Naive thymus-derived CD8-positive, alpha-beta T cell (primary cell): Measurements from ENCODE around the gene GREB1L. TPM values are rescaled to one million over a fixed set of nuclear protein-coding genes. Genes with fewer than 3 reads are reported as not detected.
"Not testable (repeated sequence)": the region's sequence is repeated elsewhere in the genome, so short reads cannot be mapped to it uniquely, and the experiment has no call there.

Source experiments
- ATAC-seq, 2 donors: fragments of 150-1000 bp; cut with Tn5 transposase in 1 of 2; sonication (Bioruptor Pico), chemical (Tn5 transposase) in 1 of 2; 1 replicate in 1 of 2; 2 replicates in 1 of 2; pipeline ENCODE4 v1.10.0; 2021; ENCODE audit warnings: mild to moderate bottlenecking in 2 of 2, moderate library complexity in 2 of 2
- POLR2A ChIA-PET: fragments of 350-600 bp; sonication (Branson Sonifier 250); formaldehyde crosslinking; loops from one replicate; lab custom pipeline; 2021; ENCODE audit warnings: antibody characterized with exemption; lab: Charles Lee
- DNase-seq, 10 donors: peaks; one replicate each; pipeline versions ENCODE4 v3.0.0 to v3.0.0-alpha.2; 2020 to 2022
- H3K27ac Mint-ChIP-seq, 10 donors: one replicate each; pipeline ENCODE4 v1.8.0; 2020 to 2022; ENCODE audit warnings: mild to moderate bottlenecking in 10 of 10, mixed read lengths in 10 of 10, moderate library complexity in 4 of 10, inconsistent platforms in 1 of 10
- H3K27me3 Mint-ChIP-seq, 5 donors: one replicate each; pipeline ENCODE4 v1.8.0; 2021 to 2022; ENCODE audit warnings: mixed read lengths in 5 of 5
- H3K36me3 Mint-ChIP-seq, 3 donors: one replicate each; pipeline ENCODE4 v1.8.0; 2020 to 2022; ENCODE audit warnings: mixed read lengths in 3 of 3, mild to moderate bottlenecking in 2 of 3, inconsistent platforms in 1 of 3
- H3K4me1 Mint-ChIP-seq, 4 donors: one replicate each; pipeline ENCODE4 v1.8.0; 2021 to 2022; ENCODE audit warnings: mixed read lengths in 4 of 4
- H3K4me3 Mint-ChIP-seq, 10 donors: one replicate each; pipeline ENCODE4 v1.8.0; 2020 to 2022; ENCODE audit warnings: mild to moderate bottlenecking in 10 of 10, mixed read lengths in 10 of 10, moderate library complexity in 6 of 10, inconsistent platforms in 1 of 10
- H3K9me3 Mint-ChIP-seq, 9 donors: one replicate each; pipeline ENCODE4 v1.8.0; 2020 to 2022; ENCODE audit warnings: mixed read lengths in 9 of 9, mild to moderate bottlenecking in 3 of 9, inconsistent platforms in 1 of 9, moderate library complexity in 1 of 9
- polyA plus RNA-seq, 3 donors: library from polyadenylated mRNA; unstranded; fragments of 300-500 nt; fragmentation: Illumina TruSeq; gene quantifications; one replicate each; pipeline ENCODE4 v1.2.3, GENCODE V29; 2021
- total RNA-seq, 8 experiments: library from RNA in 2 of 8; stranded (reverse) in 2 of 8; gene quantifications; one replicate each; pipeline ENCODE4 v1.2.3 and lab custom pipeline; 2021 to 2026

Gene GREB1L
- total and polyA plus RNA-seq, 5 experiments from 2014 or later = 0.07 to 0.09 TPM; not detected in 3

DNA sequence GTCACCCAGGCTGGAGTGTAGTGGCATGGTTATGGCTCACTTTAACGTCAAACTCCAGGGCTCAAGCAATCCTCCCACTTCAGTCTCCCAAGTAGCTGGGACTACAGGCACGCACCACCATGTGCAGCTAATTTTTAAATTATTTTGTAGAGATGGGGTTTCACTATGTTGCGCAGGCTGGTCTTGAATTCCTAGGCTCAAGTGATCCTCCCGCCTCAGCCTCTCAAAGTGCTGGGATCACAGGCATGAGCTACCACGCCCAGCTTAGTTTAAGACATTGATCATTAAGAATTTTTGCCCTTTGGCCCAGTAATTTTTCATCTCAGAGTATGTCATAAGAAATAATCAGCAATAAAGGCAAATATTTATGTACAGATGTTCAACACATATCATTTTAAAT lies 73.1 kb downstream of the GREB1L start:
- H3K9me3 Mint-ChIP-seq, H3K27ac Mint-ChIP-seq, H3K36me3 Mint-ChIP-seq, POLR2A ChIA-PET, ATAC-seq, DNase-seq, H3K4me1 Mint-ChIP-seq, H3K4me3 Mint-ChIP-seq: not testable (repeated sequence)
- peaks cover 0 to 17% (median 9%) of the 10 kb centered on the region in 5 donors for H3K27me3 Mint-ChIP-seq

DNA sequence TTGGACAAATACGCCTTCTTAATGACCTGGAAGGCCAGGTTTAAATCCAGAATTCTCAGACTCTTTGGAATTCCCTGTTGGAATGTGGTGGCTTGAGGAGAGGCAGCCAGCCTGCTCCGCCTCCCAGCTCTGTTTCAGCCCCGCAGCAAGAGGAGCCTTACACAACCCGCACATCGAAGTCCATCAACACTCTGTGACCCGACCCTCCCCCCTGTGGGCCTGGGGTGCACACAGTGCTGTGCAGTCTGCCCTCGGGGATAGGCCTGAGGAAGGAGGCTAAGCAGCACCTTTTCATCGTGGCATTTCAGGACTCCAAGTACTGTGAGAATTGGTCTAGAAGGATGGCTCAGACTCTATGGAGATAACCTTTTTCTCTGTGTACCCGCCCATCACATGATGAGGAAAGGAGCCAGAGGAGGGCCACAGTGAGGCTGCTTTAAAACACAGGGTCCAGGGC lies 73.7 kb downstream of the GREB1L start:
- DNase-seq (no peak), ATAC-seq (no peak)
- H3K36me3 Mint-ChIP-seq = no peaks in the 10 kb centered on the region
- H3K9me3 Mint-ChIP-seq = no peaks in the 10 kb centered on the region
- H3K4me3 Mint-ChIP-seq = no peak overlapping the region
- H3K4me1 Mint-ChIP-seq = no peaks in the 10 kb centered on the region
- peaks cover 0 to 23% (median 9%) of the 10 kb centered on the region in 5 donors for H3K27me3 Mint-ChIP-seq
- POLR2A ChIA-PET = no interaction called here
- H3K27ac Mint-ChIP-seq = no peak overlapping the region

DNA sequence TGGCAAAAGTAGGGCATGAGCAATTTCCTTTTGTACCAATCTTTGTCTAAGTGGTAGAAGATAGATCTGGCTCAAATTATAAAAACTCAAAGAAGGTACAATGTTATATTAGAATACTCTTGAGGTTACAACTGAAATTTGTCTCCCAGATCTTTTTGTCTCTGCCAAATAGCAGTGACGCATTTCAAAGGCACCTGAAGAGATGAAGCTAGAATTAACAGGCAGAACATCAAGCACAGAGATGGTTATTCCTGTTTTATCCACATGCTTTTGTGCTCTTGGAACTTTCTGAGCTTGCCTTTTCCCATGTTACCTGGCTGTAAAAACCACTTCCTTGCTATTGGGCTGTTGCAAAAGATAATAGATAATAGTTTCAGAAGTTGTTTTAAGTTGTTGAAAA lies 74.3 kb downstream of the GREB1L start:
- ATAC-seq = no peak
- POLR2A ChIA-PET = no interaction called here
- no peaks in the 10 kb centered on the region for H3K4me1 Mint-ChIP-seq

DNA sequence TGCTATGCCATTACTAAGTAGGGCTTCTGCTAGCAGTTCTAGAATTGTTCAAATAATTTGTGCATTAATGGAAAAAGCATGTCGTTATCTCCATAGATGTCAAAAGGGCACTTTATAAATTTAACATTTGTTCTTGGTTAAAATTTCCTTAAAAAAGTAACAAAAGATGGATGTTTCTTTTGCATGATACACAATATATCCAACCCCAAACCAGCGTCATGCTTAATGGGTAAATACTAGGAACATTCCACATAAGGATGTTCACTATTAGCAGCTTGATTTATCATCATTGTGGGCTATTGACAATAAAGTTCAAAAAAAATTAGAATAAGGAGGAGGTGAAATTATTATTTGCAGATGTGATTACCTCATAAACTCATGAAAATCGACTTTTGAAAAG lies 79.7 kb downstream of the GREB1L start:
- Mint-ChIP-seq H3K4me3 (no peak overlapping the region), H3K27ac (no peak overlapping the region), H3K36me3 (no peaks in the 10 kb centered on the region), H3K27me3 (peaks cover 1 to 26% (median 9%) of the 10 kb centered on the region in 5 donors), H3K9me3 (no peaks in the 10 kb centered on the region), H3K4me1 (no peaks in the 10 kb centered on the region)
- DNase-seq = no peak
- POLR2A ChIA-PET = no interaction called here
- no peak for ATAC-seq

More for the DNA sequence above, 74.3 kb downstream of the GREB1L start:
- H3K36me3 Mint-ChIP-seq = no peaks in the 10 kb centered on the region
- no peaks in the 10 kb centered on the region for H3K9me3 Mint-ChIP-seq
- H3K27me3 Mint-ChIP-seq = peaks cover 0 to 26% (median 9%) of the 10 kb centered on the region in 5 donors
- H3K27ac Mint-ChIP-seq = no peak overlapping the region
- no peak for DNase-seq
- H3K4me3 Mint-ChIP-seq = no peak overlapping the region

DNA sequence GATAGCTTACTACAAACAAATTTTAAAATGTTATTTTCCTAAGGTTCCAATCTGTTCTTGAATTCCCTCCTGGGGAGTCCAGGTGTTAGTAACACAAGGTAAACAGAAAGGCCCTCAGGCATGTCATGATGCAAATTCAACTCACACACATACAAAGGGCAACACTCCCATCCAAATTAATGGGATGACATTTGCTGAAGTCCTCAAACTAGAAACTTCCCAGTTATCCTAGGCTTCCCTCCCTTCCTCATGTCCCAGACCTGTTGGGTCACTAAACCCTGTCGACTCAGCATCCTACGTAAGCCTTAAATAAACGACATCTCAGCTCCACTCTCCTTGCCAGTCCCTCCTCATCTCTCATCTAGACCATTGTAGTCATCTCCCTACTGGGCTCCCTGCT lies 85.1 kb downstream of the GREB1L start:
- ATAC-seq = no peak
- Mint-ChIP-seq H3K27me3 (peaks cover 3 to 22% (median 10%) of the 10 kb centered on the region in 5 donors), H3K9me3 (no peaks in the 10 kb centered on the region), H3K4me3 (no peak overlapping the region), H3K36me3 (no peaks in the 10 kb centered on the region), H3K4me1 (peaks cover 0 to 2% (median 0%) of the 10 kb centered on the region in 4 donors), H3K27ac (no peak overlapping the region)
- POLR2A ChIA-PET = no interaction called here
- DNase-seq = no peak

DNA sequence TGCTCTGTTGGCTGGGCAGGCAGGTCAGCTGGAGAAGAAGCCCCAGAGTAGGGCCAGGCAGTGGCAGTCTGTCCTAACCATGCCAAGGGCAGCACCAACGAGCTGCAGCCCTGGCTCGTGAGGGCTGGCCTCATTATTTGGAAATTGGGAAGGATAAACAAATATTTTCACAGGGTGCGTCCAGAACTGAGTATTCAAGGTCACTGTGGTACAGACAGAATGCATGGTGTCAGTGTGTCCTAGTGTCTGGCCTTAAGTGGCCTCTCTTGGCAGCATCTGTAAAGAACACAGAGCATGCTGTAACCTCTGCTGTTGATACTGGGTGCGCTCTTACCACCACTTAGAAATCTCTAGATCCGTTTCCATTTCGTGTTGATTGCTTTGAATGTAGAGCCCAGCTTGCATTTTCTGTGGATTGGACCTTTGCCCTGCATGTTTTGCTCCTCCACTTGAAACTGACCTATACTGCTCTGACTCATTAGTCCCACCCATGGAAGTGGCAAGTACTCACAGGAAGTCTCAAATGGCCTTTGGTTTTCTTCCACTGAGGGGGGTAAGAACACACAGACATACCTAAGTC lies 88.2 kb downstream of the GREB1L start:
- ATAC-seq (no peak), DNase-seq (no peak)
- H3K36me3 Mint-ChIP-seq = no peaks in the 10 kb centered on the region
- H3K27me3 Mint-ChIP-seq = peaks cover 3 to 22% (median 8%) of the 10 kb centered on the region in 5 donors
- H3K4me1 Mint-ChIP-seq = peaks cover 0 to 2% (median 0%) of the 10 kb centered on the region in 4 donors
- H3K9me3 Mint-ChIP-seq = no peaks in the 10 kb centered on the region
- H3K4me3 Mint-ChIP-seq = no peak overlapping the region
- POLR2A ChIA-PET = no interaction called here
- no peak overlapping the region for H3K27ac Mint-ChIP-seq

DNA sequence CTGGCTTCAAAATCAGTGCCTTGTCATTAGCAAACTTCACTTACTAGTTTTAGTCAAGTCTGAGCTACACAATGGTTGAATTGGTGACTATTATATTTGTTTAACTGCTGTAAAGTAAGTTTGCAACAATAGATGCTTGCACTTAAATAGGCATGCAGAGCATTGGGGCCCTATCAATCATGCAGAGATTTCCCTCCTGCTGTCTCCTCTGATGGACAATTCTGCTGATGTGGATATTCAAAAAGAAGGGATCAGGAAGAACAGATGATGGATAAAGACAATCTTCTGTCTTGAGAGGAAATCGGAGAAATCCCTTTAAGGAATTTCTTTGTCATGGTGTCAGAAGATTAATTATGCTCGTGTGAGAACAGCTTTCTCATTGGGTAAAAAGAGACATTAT lies 89.0 kb downstream of the GREB1L start:
- Mint-ChIP-seq H3K4me1 (peaks cover 0 to 2% (median 0%) of the 10 kb centered on the region in 4 donors), H3K27me3 (peaks cover 3 to 22% (median 8%) of the 10 kb centered on the region in 5 donors), H3K36me3 (no peaks in the 10 kb centered on the region), H3K27ac (no peak overlapping the region), H3K4me3 (no peak overlapping the region), H3K9me3 (no peaks in the 10 kb centered on the region)
- POLR2A ChIA-PET = no interaction called here
- ATAC-seq (no peak), DNase-seq (no peak)

DNA sequence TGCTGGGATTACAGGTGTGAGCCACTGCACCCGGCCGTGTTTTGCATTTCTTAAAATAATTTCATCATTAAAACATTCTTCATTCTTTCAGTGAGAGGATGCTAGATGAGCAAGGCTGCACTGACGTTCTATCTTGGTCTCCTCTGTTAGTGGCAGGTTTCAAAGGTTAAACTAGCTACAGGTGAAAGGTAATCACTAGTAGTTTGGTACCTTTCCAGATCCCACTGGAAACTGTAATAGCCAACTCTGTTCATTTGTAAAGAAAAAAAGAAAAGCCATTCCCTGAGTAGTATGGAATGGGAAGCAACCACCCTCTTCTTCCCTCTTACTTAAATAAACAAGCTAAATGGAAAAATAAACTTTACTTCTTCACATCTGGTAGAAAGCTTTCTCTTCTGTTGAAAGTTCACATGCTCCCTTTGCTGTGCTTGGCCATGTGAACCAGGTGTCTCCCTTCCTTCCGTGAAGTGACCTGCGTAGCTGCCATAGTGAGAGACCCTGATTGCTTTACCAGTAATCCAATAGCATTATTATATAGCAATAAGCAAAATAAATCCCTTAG lies 94.0 kb downstream of the GREB1L start:
- Mint-ChIP-seq H3K27ac (no peak overlapping the region), H3K4me1 (no peaks in the 10 kb centered on the region)

DNA sequence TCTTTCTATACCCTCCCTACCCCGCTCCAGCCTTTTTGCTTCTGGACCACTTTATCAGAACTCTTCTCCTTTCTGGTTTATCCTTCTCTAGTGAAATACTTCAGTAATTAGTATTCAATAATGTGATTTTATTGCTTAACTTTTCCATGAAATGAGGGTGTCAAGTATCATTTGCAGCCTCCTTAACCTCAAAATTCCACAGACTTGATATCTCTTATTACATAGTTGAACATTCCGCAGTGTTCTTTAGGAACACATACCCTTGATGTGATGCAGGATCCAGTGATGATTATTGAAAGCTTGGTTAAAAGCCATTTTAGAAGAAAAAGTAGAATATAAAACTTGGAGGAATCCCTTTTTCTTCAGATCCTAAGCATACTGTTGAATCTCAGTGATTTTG lies 94.8 kb downstream of the GREB1L start:
- H3K9me3 Mint-ChIP-seq = no peaks in the 10 kb centered on the region
- no peaks in the 10 kb centered on the region for H3K4me1 Mint-ChIP-seq
- H3K27me3 Mint-ChIP-seq = peaks cover 0 to 9% (median 1%) of the 10 kb centered on the region in 5 donors
- ATAC-seq (no peak), DNase-seq (no peak)
- H3K27ac Mint-ChIP-seq = no peak overlapping the region
- POLR2A ChIA-PET = no interaction called here
- H3K4me3 Mint-ChIP-seq = no peak overlapping the region
- no peaks in the 10 kb centered on the region for H3K36me3 Mint-ChIP-seq

More for the DNA sequence above, 94.0 kb downstream of the GREB1L start:
- H3K36me3 Mint-ChIP-seq = no peaks in the 10 kb centered on the region
- no peak overlapping the region for H3K4me3 Mint-ChIP-seq
- no peaks in the 10 kb centered on the region for H3K9me3 Mint-ChIP-seq
- POLR2A ChIA-PET = no interaction called here
- peaks cover 0 to 9% (median 1%) of the 10 kb centered on the region in 5 donors for H3K27me3 Mint-ChIP-seq
- DNase-seq (no peak), ATAC-seq (no peak)

DNA sequence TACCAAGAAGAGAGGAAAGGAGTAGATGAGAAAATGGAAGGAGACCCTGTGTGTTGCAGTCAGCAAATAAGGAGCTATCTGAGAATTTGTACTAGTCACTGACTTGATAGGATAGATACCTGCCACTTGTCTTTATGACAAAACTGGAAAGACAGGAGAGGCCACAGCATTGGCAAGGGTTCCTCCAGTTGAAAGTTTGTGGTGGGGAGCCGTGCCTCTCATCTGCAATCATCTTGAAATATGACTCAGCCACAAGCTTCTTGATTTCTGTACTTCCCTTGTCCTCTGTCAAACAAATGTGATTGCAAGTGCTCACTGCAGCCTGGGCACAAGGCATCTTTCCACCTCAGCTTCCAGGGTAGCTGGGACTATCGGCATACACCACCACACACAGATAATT lies 99.1 kb downstream of the GREB1L start:
- Mint-ChIP-seq H3K9me3 (peaks cover 0 to 3% (median 0%) of the 10 kb centered on the region in 9 donors), H3K4me3 (no peak overlapping the region), H3K27me3 (peaks cover 1 to 10% (median 2%) of the 10 kb centered on the region in 5 donors), H3K4me1 (no peaks in the 10 kb centered on the region), H3K27ac (no peak overlapping the region), H3K36me3 (no peaks in the 10 kb centered on the region)
- ATAC-seq (no peak), DNase-seq (no peak)
- POLR2A ChIA-PET = no interaction called here

DNA sequence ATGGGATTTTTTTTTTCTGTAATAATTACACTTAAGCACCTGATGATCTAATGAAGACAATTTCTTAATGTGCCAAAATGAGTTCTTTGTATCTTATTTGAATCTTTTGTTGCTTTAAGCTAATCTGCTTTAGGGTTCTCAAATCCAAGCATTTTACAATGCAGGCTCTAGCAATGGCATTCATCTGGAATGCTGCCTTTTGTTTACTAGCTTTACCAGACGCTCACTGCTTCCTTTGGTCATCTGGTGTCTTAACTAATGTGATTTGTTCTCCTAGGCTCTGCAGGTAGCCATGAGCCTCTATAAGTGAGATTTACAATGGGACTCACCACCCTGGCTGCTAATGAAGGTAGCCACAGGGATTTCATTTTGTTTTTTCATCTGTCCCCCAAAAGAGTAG lies 100.3 kb downstream of the GREB1L start:
- peaks cover 0 to 4% (median 0%) of the 10 kb centered on the region in 4 donors for H3K4me1 Mint-ChIP-seq

DNA sequence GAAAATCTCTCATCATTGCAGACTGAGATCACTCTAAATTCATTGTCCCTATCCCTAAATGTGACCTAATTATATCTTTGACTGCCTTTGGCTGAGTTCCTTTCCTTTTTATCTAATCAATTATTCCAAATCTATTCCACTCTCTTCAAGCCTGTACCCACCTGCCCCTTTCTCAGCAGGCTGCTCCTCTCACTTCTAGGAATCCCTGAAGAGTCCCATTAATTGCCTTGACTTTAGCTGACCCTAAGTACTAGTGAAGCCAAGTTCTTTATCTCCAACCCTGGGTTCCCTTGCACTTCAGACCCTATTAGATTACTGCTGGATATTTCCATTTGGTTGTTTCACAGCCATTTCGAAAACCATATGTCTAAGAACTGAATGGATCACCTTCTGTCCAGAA lies 102.8 kb downstream of the GREB1L start:
- Mint-ChIP-seq H3K9me3 (peaks cover 0 to 5% (median 0%) of the 10 kb centered on the region in 9 donors), H3K36me3 (no peaks in the 10 kb centered on the region), H3K27me3 (peaks cover 0 to 25% (median 1%) of the 10 kb centered on the region in 5 donors), H3K4me1 (peaks cover 0 to 4% (median 0%) of the 10 kb centered on the region in 4 donors), H3K27ac (no peak overlapping the region), H3K4me3 (no peak overlapping the region)
- POLR2A ChIA-PET = no interaction called here
- ATAC-seq (no peak), DNase-seq (no peak)

More for the DNA sequence above, 100.3 kb downstream of the GREB1L start:
- Mint-ChIP-seq H3K27ac (no peak overlapping the region), H3K4me3 (no peak overlapping the region), H3K9me3 (peaks cover 0 to 5% (median 0%) of the 10 kb centered on the region in 9 donors), H3K36me3 (no peaks in the 10 kb centered on the region), H3K27me3 (peaks cover 1 to 20% (median 2%) of the 10 kb centered on the region in 5 donors)
- ATAC-seq = no peak
- DNase-seq = no peak
- POLR2A ChIA-PET = no interaction called here

DNA sequence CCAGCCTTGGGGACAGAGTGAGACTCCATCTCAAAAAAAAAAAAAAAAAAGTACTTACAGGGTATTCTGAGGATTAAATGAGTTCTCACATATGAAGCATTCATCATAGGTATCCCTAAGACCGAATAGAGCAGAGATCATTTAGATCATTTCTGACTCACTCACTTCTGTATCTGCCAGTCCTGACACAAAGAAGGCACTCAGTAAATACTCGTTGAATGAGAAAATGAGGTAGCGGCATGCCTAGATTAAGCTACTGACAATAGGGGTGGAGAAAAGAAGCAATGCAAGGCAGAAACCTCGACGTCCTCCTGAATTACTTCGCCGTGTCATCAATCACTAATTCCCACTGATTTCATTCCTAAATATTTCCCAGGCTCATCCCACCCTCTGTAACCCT lies 103.8 kb downstream of the GREB1L start:
- DNase-seq = no peak
- peaks cover 0 to 4% (median 0%) of the 10 kb centered on the region in 4 donors for H3K4me1 Mint-ChIP-seq
- H3K27me3 Mint-ChIP-seq = peaks cover 0 to 24% (median 3%) of the 10 kb centered on the region in 5 donors
- no peak overlapping the region for H3K27ac Mint-ChIP-seq
- H3K4me3 Mint-ChIP-seq = no peak overlapping the region
- no peaks in the 10 kb centered on the region for H3K36me3 Mint-ChIP-seq
- no peak for ATAC-seq
- POLR2A ChIA-PET = no interaction called here
- peaks cover 0 to 5% (median 0%) of the 10 kb centered on the region in 9 donors for H3K9me3 Mint-ChIP-seq
